Esophagus squamous epithelium (tissue), 5 donors: ENCODE data around the gene DOP1B. TPM values are rescaled to one million over a fixed set of nuclear protein-coding genes. Genes with fewer than 3 reads are reported as not detected.

ENCODE experiments used
- DNase-seq: peaks from one replicate; lab custom pipeline; 2025; lab: John Stamatoyannopoulos, UW
- H3K27ac ChIP-seq, 4 donors: fragments of 200-600 bp; sonication (generic); one replicate each; pipeline ENCODE4 v1.5.1; 2016 to 2019; ENCODE audit warnings: mild to moderate bottlenecking in 1 of 4
- H3K27me3 ChIP-seq, 4 donors: fragments of 200-600 bp; sonication (generic); 1 replicate in 3 of 4; 2 replicates in 1 of 4; pipeline versions ENCODE4 v1.5.1 to v1.6.0; 2017 to 2021; ENCODE audit warnings: antibody characterized with exemption in 1 of 4
- H3K36me3 ChIP-seq, 3 donors: fragments of 200-600 bp; sonication (generic); one replicate each; pipeline ENCODE4 v1.5.1; 2016 to 2019
- H3K4me1 ChIP-seq, 3 donors: fragments of 200-600 bp; sonication (generic); one replicate each; pipeline ENCODE4 v1.5.1; 2017 to 2019
- H3K4me3 ChIP-seq, 4 donors: fragments of 200-600 bp; sonication (generic); 1 replicate in 3 of 4; 2 replicates in 1 of 4; pipeline ENCODE4 v1.5.1; 2016 to 2019; ENCODE audit warnings: mild to moderate bottlenecking in 2 of 4, moderate library complexity in 1 of 4
- H3K9me3 ChIP-seq, 3 donors: fragments of 200-600 bp; sonication (generic); one replicate each; pipeline ENCODE4 v1.5.1; 2016 to 2019
- POLR2A ChIP-seq, 4 donors: fragments of 450-650 bp; IDR thresholded peaks; one replicate each; pipeline ENCODE4 v1.6.1; 2017; ENCODE audit warnings: antibody characterized with exemption in 4 of 4, mild to moderate bottlenecking in 4 of 4, moderate library complexity in 3 of 4
- WGBS, 2 donors: methylation state at CpG; one replicate each; pipeline ENCODE4 v1.1.5; 2018; 5-methylcytosine and 5-hydroxymethylcytosine counted together
- intact Hi-C: fragments of 100-400 bp; cut with DNase I; formaldehyde crosslinking; loops from one replicate; pipeline ENCODE4 v1.15.0; 2022
- total RNA-seq, 4 donors: library from RNA; depleted of rRNA; stranded (reverse); fragments of >200 nt; gene quantifications; one replicate each; pipeline ENCODE4 v1.1.0, GENCODE V29; 2016
- TF ChIP-seq, protein P1 (sequence below), 6 experiments: fragments of 450-650 bp in 4 of 6; fragments of 200-600 bp in 2 of 6; sonication (generic) in 2 of 6; IDR thresholded peaks; one replicate each; pipeline ENCODE4 v1.5.1; 2016 to 2019; ENCODE audit warnings: antibody characterized with exemption in 6 of 6, mild to moderate bottlenecking in 4 of 6, moderate library complexity in 4 of 6
- donor health status: DM: yes; HTN: yes; CAD: no.

The DOP1B gene
- total RNA-seq, 4 donors from 2014 or later = 18.5 to 36.7 (median 26.2) TPM

GRCh38 chr21:36115138-36115730 lies 41.4 kb upstream of the DOP1B start:
- no peak overlapping the region for H3K4me3 ChIP-seq
- intact Hi-C loops = loop anchor here (10.0 kb wide), 1 partner anchor 60 kb away; no protein-coding TSS in a partner anchor
- peaks cover 5 to 53% (median 22%) of the 10 kb centered on the region in 3 donors for H3K4me1 ChIP-seq
- TF ChIP-seq POLR2A (IDR thresholded peaks at IDR 0.05) = no peak
- H3K27me3 ChIP-seq = no peaks in the 10 kb centered on the region
- no peak for DNase-seq
- WGBS, 2 donors = 82 to 84% methylated on average over 6 of the region's 6 CpGs
- no peaks in the 10 kb centered on the region for H3K36me3 ChIP-seq
- H3K27ac ChIP-seq = peak overlapping the region in 3 of 4 donors; percentile 76 to 82 (median 81)
- H3K9me3 ChIP-seq = peaks cover 0 to 3% (median 0%) of the 10 kb centered on the region in 3 donors

DNA sequence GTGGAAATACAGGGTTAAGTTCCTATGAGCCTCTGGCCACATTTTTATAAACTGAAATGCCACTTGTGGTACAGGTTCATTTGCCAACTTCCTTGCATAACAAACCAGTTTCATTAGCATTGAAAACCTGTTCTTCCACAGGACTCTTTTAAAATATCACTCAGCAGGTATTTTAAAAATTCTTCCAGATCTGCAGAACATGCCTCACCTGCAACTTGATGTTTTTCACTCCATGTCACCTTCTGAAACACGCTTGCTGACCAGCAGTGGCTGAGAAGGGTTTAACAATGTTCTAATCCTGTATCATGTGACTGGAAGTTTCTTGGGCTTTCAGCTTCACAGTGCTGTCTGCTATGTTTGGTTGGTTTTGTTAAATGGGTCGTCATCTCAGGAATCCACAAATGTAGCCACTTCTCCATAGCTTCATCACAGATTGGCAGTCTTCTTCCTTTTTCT lies 39.3 kb upstream of the DOP1B start:
- intact Hi-C loops = loop anchor here (10.0 kb wide), 1 partner anchor 63 kb away; no protein-coding TSS in a partner anchor
- 26 to 34% methylated on average over 2 of the region's 2 CpGs for WGBS, 2 donors

DNA sequence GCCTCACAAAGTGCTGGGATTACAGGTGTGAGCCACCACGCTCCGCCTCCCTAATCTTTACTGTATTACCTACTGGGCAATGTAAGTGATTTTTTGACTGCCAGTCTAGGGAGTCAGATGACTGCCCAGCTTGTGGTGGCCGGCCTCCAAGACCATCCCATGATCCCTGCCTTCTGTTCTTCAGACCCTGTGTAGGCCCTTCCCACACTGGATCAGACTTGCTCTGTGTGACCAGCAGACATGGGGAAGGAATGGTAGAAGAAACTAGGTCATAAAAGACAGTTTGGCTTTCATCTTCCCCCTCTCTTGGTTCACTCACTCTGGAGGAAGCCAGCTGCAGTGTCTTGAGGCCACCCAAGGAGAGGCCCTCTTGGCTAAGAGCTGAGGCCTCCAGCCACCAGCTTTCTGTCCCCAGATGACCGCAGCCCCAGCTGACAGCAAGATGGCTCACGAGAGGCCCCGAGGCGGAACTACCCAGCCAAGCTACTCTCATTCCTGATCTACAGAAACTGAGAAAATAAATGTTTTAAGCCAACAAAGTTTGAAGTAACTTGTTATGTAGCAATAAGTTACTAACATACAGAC lies 36.2 kb upstream of the DOP1B start:
- peaks cover 0 to 32% (median 9%) of the 10 kb centered on the region in 3 donors for H3K4me1 ChIP-seq
- no peaks in the 10 kb centered on the region for H3K27me3 ChIP-seq
- peak overlapping the region in 1 of 4 donors; percentile 25 for H3K27ac ChIP-seq
- H3K4me3 ChIP-seq = no peak overlapping the region
- 74 to 76% methylated on average over 6 to 7 of the region's 7 CpGs for WGBS, 2 donors
- intact Hi-C loops = no loop called here
- DNase-seq = no peak
- H3K9me3 ChIP-seq = peaks cover 0 to 3% (median 0%) of the 10 kb centered on the region in 3 donors
- H3K36me3 ChIP-seq = no peaks in the 10 kb centered on the region
- TF ChIP-seq, protein P1, sequence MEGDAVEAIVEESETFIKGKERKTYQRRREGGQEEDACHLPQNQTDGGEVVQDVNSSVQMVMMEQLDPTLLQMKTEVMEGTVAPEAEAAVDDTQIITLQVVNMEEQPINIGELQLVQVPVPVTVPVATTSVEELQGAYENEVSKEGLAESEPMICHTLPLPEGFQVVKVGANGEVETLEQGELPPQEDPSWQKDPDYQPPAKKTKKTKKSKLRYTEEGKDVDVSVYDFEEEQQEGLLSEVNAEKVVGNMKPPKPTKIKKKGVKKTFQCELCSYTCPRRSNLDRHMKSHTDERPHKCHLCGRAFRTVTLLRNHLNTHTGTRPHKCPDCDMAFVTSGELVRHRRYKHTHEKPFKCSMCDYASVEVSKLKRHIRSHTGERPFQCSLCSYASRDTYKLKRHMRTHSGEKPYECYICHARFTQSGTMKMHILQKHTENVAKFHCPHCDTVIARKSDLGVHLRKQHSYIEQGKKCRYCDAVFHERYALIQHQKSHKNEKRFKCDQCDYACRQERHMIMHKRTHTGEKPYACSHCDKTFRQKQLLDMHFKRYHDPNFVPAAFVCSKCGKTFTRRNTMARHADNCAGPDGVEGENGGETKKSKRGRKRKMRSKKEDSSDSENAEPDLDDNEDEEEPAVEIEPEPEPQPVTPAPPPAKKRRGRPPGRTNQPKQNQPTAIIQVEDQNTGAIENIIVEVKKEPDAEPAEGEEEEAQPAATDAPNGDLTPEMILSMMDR (IDR thresholded peaks at IDR 0.05) = no peak
- no peak for TF ChIP-seq POLR2A (IDR thresholded peaks at IDR 0.05)

More for the DNA sequence above, 39.3 kb upstream of the DOP1B start:
- TF ChIP-seq, protein P1 (IDR thresholded peaks at IDR 0.05) = no peak
- TF ChIP-seq POLR2A (IDR thresholded peaks at IDR 0.05) = no peak
- Histone ChIP-seq H3K36me3 (no peaks in the 10 kb centered on the region), H3K27ac (peak overlapping the region in 3 of 4 donors; percentile 28 to 71 (median 59)), H3K4me1 (peaks cover 5 to 51% (median 22%) of the 10 kb centered on the region in 3 donors), H3K27me3 (no peaks in the 10 kb centered on the region), H3K9me3 (peaks cover 0 to 3% (median 0%) of the 10 kb centered on the region in 3 donors), H3K4me3 (no peak overlapping the region)
- no peak for DNase-seq

- H3K4me3 ChIP-seq = no peak overlapping the region
- TF ChIP-seq POLR2A (IDR thresholded peaks at IDR 0.05) = no peak
- TF ChIP-seq, protein P1 (IDR thresholded peaks at IDR 0.05) = peak in 3 of 6 experiments; percentile 19 to 44 (median 32)
- 62% methylated on average over 4 of the region's 4 CpGs for WGBS, 2 donors
- H3K9me3 ChIP-seq = no peaks in the 10 kb centered on the region
- no peaks in the 10 kb centered on the region for H3K36me3 ChIP-seq
- no peak overlapping the region for H3K27ac ChIP-seq
- intact Hi-C loops = no loop called here
- peaks cover 19 to 45% (median 28%) of the 10 kb centered on the region in 3 donors for H3K4me1 ChIP-seq
- no peak for DNase-seq
- no peaks in the 10 kb centered on the region for H3K27me3 ChIP-seq
Observed at GRCh38 chr21:36122977-36123376, 33.6 kb upstream of the DOP1B start.

GRCh38 chr21:36124395-36124794 lies 32.2 kb upstream of the DOP1B start:
- peaks cover 21 to 56% (median 36%) of the 10 kb centered on the region in 3 donors for H3K4me1 ChIP-seq
- no peaks in the 10 kb centered on the region for H3K9me3 ChIP-seq
- 66 to 95% methylated on average over 2 of the region's 2 CpGs for WGBS, 2 donors
- H3K27ac ChIP-seq = no peak overlapping the region
- H3K27me3 ChIP-seq = no peaks in the 10 kb centered on the region
- intact Hi-C loops = no loop called here
- DNase-seq = no peak
- H3K4me3 ChIP-seq = no peak overlapping the region
- TF ChIP-seq POLR2A (IDR thresholded peaks at IDR 0.05) = no peak
- TF ChIP-seq, protein P1 (IDR thresholded peaks at IDR 0.05) = no peak
- H3K36me3 ChIP-seq = no peaks in the 10 kb centered on the region
